ENCODE results near the gene TIE1.

The TIE1 gene

GRCh38 chr1:43313771-43314170, 13.0 kb downstream of the TIE1 start:
- DNase-seq: no peak

- no peak for DNase-seq
Measured at GRCh38 chr1:43314233-43314632, 13.5 kb downstream of the TIE1 start.

GRCh38 chr1:43315481-43315880, 14.7 kb downstream of the TIE1 start:
- DNase-seq: no peak

GRCh38 chr1:43315963-43316737, 15.4 kb downstream of the TIE1 start:
- no peak for DNase-seq

GRCh38 chr1:43316738-43317520, 16.1 kb downstream of the TIE1 start:
- no peak for DNase-seq

GRCh38 chr1:43317817-43318471, 17.2 kb downstream of the TIE1 start:
- DNase-seq: no peak

GRCh38 chr1:43318831-43319230, 18.0 kb downstream of the TIE1 start:
- DNase-seq: no peak

- DNase-seq: no peak
Measured at GRCh38 chr1:43319288-43319687, 18.5 kb downstream of the TIE1 start.

GRCh38 chr1:43319766-43320165, 19.0 kb downstream of the TIE1 start:
- DNase-seq: no peak

GRCh38 chr1:43321331-43321891, 20.6 kb downstream of the TIE1 start:
- no peak for DNase-seq

- DNase-seq: no peak
Measured at GRCh38 chr1:43322506-43322905, 21.7 kb downstream of the TIE1 start.

- no peak for DNase-seq
Measured at GRCh38 chr1:43324810-43325209, 24.0 kb downstream of the TIE1 start.

GRCh38 chr1:43325381-43325780, 24.6 kb downstream of the TIE1 start:
- no peak for DNase-seq

- DNase-seq: no peak
Measured at GRCh38 chr1:43327549-43328292, 26.9 kb downstream of the TIE1 start.

GRCh38 chr1:43329995-43330751, 29.4 kb downstream of the TIE1 start:
- no peak for DNase-seq

GRCh38 chr1:43331688-43332087, 30.9 kb downstream of the TIE1 start:
- DNase-seq: no peak

GRCh38 chr1:43334453-43335205, 33.8 kb downstream of the TIE1 start:
- DNase-seq: no peak

- no peak for DNase-seq
Measured at GRCh38 chr1:43337588-43337987, 36.8 kb downstream of the TIE1 start, which contains the start of gene MPL. TSS of gene MPL (plus strand) at chr1:43337818. CDS start at chr1:43337849, 31 bp downstream.

GRCh38 chr1:43338001-43338400, 37.2 kb downstream of the TIE1 start:
- DNase-seq: no peak

GRCh38 chr1:43339584-43340232, 38.9 kb downstream of the TIE1 start:
- no peak for DNase-seq

All from NCI-H1930 (cell line).